Activated T-helper 2 cell treated with anti-CD3 and anti-CD28 coated beads, Interferon-gamma antibody, Interleukin-2, Interleukin-4, amounts not matched to agents 10 μg/mL and 5 μg/mL and 100 μg/mL, durations not matched to agents 14 hours and 24 hours and 36 hours (primary cell): ENCODE measurements around the gene PRDX6. TPM values are rescaled to one million over a fixed set of nuclear protein-coding genes. Genes with fewer than 3 reads are reported as not detected.
"Not testable (repeated sequence)": the region's sequence is repeated elsewhere in the genome, so short reads cannot be mapped to it uniquely, and the experiment has no call there.

ENCODE experiments used
- DNase-seq: peaks from one replicate; pipeline ENCODE4 v3.0.0; 2021; ENCODE audit warnings: low spot score
- H3K27ac Mint-ChIP-seq: one replicate; pipeline ENCODE4 v1.8.0; 2021; ENCODE audit warnings: mixed read lengths
- H3K27me3 Mint-ChIP-seq: one replicate; pipeline ENCODE4 v1.8.0; 2021; ENCODE audit warnings: low read depth, mixed read lengths
- H3K36me3 Mint-ChIP-seq: one replicate; pipeline ENCODE4 v1.8.0; 2021; ENCODE audit warnings: low read depth, mixed read lengths
- H3K4me1 Mint-ChIP-seq: one replicate; pipeline ENCODE4 v1.8.0; 2021; ENCODE audit warnings: low read depth, mixed read lengths
- H3K4me3 Mint-ChIP-seq: one replicate; pipeline ENCODE4 v1.8.0; 2021; ENCODE audit warnings: low read depth, mild to moderate bottlenecking, moderate library complexity, mixed read lengths
- H3K9me3 Mint-ChIP-seq: one replicate; pipeline ENCODE4 v1.8.0; 2021; ENCODE audit warnings: mixed read lengths
- intact Hi-C: fragments of 100-400 bp; cut with micrococcal nuclease; formaldehyde crosslinking; loops from one replicate; pipeline ENCODE4 v1.15.1; 2023
- total RNA-seq: library from RNA; stranded (reverse); gene quantifications from 2 replicates; pipeline ENCODE4 v1.2.3, GENCODE V29; 2022

The PRDX6 gene
- total RNA-seq, 1 donor from 2014 or later, result 150 TPM

DNA sequence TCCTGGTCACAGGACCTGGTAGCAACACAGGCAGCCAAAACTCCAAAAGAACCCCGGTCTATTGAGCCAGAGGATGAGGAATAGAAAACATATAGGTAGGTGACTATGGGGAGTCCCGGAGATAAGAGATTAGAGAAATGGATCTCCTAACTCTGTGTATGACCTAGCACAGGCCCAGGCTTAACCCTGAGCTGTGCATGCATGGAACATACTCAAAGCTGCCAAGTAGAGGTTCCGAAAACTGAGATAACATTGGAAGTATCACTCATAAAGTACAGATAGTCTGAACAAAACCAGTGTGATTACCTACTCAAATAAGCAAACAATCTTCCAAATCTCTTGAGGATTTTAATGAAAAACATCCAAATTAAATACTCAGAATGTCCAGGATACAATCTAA is 31.5 kb upstream of the PRDX6 start:
- DNase-seq, result no peak
- H3K4me3 Mint-ChIP-seq, result no peak overlapping the region
- H3K27me3 Mint-ChIP-seq, result no peaks in the 10 kb centered on the region
- H3K4me1 Mint-ChIP-seq, result peaks cover 12% of the 10 kb centered on the region
- peaks cover 25% of the 10 kb centered on the region for H3K9me3 Mint-ChIP-seq
- H3K36me3 Mint-ChIP-seq, result peaks cover 47% of the 10 kb centered on the region
- no peak overlapping the region for H3K27ac Mint-ChIP-seq
- intact Hi-C loops, result no loop called here

DNA sequence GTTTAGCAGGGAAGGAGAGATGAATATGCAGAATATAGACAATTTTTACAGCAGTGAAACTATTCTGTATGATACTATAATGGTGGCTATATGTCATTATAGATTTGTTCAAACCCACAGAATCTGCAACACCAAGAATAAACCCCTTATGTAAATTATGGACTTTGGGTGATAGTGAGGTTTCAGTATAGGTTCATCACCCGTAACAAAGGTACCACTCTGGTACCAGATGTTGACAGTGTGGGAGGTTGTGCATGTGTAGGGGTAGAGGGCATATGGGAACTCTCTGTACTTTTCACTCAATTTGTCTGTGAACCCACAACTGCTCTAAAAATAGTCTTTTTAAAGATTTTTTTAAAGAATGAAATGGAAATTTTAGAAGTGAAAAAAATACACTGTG is 29.9 kb upstream of the PRDX6 start:
- H3K9me3 Mint-ChIP-seq, result peaks cover 25% of the 10 kb centered on the region

DNA sequence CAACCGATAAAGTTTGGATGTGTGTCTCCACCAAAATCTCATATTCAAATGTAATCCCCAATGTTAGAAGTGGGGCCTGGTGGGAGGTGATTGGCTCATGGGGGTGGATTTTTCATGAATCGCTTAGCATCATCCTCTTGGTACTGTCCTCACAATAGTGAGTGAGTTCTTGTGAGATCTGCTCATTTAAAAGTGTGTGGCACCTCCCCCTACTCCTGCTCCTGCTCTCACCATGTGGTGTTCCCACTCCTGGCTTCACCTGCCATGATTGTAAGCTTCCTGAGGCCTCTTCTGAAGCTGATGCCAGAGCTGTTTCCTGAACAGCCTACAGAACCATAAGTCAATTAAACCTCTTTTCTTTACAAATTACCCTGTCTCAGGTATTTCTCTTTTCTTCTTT is 28.2 kb upstream of the PRDX6 start:
- Mint-ChIP-seq H3K27ac (no peak overlapping the region), H3K4me1 (peaks cover 9% of the 10 kb centered on the region), H3K36me3 (peaks cover 41% of the 10 kb centered on the region), H3K9me3 (peaks cover 25% of the 10 kb centered on the region), H3K4me3 (no peak overlapping the region), H3K27me3 (no peaks in the 10 kb centered on the region)
- no peak for DNase-seq
- intact Hi-C loops, result no loop called here

More for the DNA sequence above, 29.9 kb upstream of the PRDX6 start:
- Mint-ChIP-seq H3K4me1 (peaks cover 12% of the 10 kb centered on the region), H3K27me3 (no peaks in the 10 kb centered on the region), H3K4me3 (no peak overlapping the region), H3K36me3 (peaks cover 46% of the 10 kb centered on the region), H3K27ac (no peak overlapping the region)
- intact Hi-C loops, result no loop called here
- no peak for DNase-seq

DNA sequence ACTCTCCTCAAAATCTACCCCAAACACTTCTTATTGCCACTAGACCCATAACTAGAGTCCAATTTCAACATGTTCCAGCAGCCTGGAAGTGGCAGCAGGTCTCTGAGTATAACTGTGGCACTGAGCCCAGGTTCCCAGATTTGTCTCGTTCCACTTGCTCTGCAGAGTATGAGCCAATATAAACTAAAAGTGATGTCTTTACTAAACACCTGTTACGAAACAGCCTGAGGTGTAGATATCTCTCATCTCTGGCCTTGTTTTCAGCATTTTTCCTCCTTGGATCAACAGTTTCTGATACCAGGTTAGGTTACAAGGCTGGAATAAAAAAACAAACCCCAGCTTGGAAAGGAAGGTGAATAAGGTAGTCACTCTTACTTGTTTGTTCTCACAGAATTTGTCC is 25.2 kb upstream of the PRDX6 start:
- no peak overlapping the region for H3K27ac Mint-ChIP-seq
- H3K36me3 Mint-ChIP-seq, result peaks cover 43% of the 10 kb centered on the region
- H3K9me3 Mint-ChIP-seq, result peaks cover 12% of the 10 kb centered on the region
- DNase-seq, result no peak
- H3K27me3 Mint-ChIP-seq, result no peaks in the 10 kb centered on the region
- H3K4me3 Mint-ChIP-seq, result no peak overlapping the region
- intact Hi-C loops, result no loop called here
- peaks cover 17% of the 10 kb centered on the region for H3K4me1 Mint-ChIP-seq

DNA sequence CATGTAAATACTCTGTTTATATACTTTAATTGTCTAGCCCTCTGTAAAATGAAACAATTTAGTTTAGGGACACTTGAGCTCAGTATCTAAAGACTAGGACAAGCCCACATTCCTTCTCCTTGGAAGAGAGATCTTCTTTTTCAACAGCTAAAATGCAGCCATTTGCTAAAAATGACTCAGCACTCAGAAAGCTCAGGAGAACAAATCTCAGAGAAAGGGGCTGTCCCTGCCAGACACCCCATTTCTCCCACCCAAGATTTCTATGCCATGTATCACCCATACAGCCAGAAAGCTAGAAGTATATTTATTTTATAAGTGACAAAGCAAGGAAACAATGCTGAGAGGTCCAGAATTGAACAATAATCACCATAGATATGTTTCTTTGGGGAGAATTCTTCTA is 23.2 kb upstream of the PRDX6 start:
- peaks cover 17% of the 10 kb centered on the region for H3K4me1 Mint-ChIP-seq
- H3K9me3 Mint-ChIP-seq, result peaks cover 4% of the 10 kb centered on the region
- no peak overlapping the region for H3K27ac Mint-ChIP-seq
- intact Hi-C loops, result loop anchor here (2.0 kb wide), 1 partner anchor 21 kb away; no protein-coding TSS in a partner anchor
- no peak for DNase-seq
- no peaks in the 10 kb centered on the region for H3K27me3 Mint-ChIP-seq
- H3K36me3 Mint-ChIP-seq, result peaks cover 40% of the 10 kb centered on the region
- H3K4me3 Mint-ChIP-seq, result no peak overlapping the region

DNA sequence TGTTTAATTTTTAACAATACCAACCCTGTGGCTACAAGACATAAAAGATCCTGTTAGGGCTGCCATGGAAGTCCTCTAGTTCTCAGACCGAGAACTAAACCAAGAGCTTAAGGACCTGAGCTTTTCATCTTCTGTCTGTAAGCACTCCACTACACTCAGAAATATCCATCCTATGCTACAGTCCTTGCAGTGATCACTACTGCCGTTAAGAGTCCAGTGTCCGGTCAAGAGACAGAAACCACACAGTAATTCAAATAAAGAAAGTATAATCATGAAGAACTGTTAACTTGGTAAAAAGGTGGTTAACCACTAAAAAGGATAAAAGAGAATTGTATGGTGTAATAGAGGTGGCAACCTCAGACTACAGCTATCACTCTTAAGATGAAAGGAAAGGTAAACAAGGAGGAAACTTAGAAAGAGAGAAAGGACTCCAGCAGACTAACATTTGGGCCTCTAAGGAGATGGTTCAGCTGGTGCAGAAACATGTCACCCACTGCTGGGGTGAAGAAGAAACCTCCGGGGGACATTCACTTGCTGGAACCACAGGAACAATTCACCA is 22.1 kb upstream of the PRDX6 start:
- intact Hi-C loops, result loop anchor here (2.0 kb wide), 1 partner anchor 20 kb away; no protein-coding TSS in a partner anchor
- Mint-ChIP-seq H3K4me1 (peaks cover 22% of the 10 kb centered on the region), H3K27ac (no peak overlapping the region), H3K36me3 (peaks cover 46% of the 10 kb centered on the region), H3K9me3 (peaks cover 4% of the 10 kb centered on the region), H3K4me3 (no peak overlapping the region), H3K27me3 (no peaks in the 10 kb centered on the region)
- no peak for DNase-seq

DNA sequence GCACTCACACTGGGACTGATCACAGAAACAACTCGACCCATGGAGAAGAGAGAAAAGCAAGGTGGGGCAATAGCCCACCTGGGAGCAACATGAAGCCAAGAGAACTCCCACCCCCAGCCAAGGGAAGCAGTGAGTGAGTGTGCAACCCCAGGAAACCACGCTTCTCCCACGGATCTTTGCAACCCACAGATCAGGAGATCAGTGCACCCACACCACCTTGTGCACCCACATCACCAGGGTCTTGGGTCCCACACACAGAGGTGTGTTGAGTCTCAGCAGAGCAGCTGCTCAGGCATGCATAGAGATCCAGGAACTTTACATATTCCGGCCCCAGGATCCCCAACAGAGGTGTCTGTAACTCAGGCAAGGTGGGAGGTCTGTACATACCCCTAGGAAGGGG is 17.2 kb upstream of the PRDX6 start:
- no peak overlapping the region for H3K4me3 Mint-ChIP-seq
- H3K4me1 Mint-ChIP-seq, result peaks cover 19% of the 10 kb centered on the region
- intact Hi-C loops, result no loop called here
- DNase-seq, result no peak
- peaks cover 26% of the 10 kb centered on the region for H3K9me3 Mint-ChIP-seq
- peaks cover 78% of the 10 kb centered on the region for H3K36me3 Mint-ChIP-seq
- no peaks in the 10 kb centered on the region for H3K27me3 Mint-ChIP-seq
- H3K27ac Mint-ChIP-seq, result no peak overlapping the region

DNA sequence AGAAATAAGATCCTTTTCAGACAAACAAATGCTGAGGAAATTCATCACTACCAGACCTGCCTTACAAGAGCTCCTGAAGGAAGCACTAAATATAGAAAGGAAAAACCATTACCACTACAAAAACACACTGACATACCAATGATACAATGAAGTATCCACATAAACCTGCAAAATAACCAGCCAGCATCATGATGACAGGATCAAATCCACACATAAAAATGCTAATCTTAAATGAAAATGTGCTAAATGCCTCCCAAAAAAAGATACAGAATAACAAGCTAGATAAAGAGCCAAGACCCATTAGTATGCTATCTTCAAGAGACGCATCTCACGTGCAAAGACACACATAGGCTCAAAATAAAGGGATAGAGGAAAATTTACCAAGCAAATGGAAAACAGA is 14.5 kb upstream of the PRDX6 start:
- DNase-seq, H3K27ac Mint-ChIP-seq, intact Hi-C loops, H3K4me1 Mint-ChIP-seq, H3K27me3 Mint-ChIP-seq, H3K4me3 Mint-ChIP-seq: not testable (repeated sequence)
- Mint-ChIP-seq H3K36me3 (peaks cover 78% of the 10 kb centered on the region), H3K9me3 (peaks cover 46% of the 10 kb centered on the region)

DNA sequence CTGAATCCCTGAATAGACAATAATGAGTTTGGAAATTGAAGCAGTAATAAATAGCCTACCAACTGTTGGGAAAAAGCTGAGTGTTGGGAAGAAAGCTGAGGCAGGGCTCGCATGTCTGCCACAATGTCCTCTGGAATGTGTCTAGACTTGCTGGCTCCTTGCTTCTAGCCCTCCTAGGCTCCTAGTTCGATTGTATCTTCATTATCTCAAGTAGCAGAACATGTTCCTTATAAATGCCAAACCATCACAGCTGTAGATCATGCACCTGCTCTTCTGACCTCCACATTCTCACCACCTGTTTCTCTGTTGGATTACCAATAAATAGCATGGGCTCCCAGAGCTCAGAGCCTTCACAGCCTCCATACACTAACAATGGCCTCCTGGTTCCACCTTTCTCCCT is 12.9 kb upstream of the PRDX6 start:
- peaks cover 81% of the 10 kb centered on the region for H3K36me3 Mint-ChIP-seq
- peaks cover 56% of the 10 kb centered on the region for H3K9me3 Mint-ChIP-seq
- DNase-seq, H3K27ac Mint-ChIP-seq, intact Hi-C loops, H3K4me3 Mint-ChIP-seq, H3K27me3 Mint-ChIP-seq, H3K4me1 Mint-ChIP-seq: not testable (repeated sequence)

DNA sequence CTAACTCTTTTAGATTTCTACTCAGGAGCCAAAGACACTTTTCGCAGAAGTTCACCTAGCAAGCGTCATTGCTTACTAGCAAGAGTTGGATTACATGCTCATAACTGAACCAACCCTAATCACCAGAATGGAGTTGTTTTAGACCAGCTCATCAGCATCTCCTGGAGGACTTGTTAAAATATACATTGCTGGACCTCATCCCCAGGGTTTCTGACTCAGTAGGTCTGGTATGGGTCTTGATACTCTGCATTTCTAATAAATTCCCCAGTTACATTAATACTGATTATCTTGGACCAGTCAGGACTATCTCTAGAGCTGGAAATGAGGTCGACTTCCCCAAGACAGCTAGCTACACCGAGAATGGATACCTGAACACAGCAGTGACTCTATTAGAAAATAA is 9.7 kb upstream of the PRDX6 start:
- no peak overlapping the region for H3K4me3 Mint-ChIP-seq
- H3K27ac Mint-ChIP-seq, result no peak overlapping the region
- intact Hi-C loops, result no loop called here
- H3K27me3 Mint-ChIP-seq, result no peaks in the 10 kb centered on the region
- H3K4me1 Mint-ChIP-seq, result no peaks in the 10 kb centered on the region
- DNase-seq, result no peak
- H3K36me3 Mint-ChIP-seq, result peaks cover 89% of the 10 kb centered on the region
- peaks cover 81% of the 10 kb centered on the region for H3K9me3 Mint-ChIP-seq

DNA sequence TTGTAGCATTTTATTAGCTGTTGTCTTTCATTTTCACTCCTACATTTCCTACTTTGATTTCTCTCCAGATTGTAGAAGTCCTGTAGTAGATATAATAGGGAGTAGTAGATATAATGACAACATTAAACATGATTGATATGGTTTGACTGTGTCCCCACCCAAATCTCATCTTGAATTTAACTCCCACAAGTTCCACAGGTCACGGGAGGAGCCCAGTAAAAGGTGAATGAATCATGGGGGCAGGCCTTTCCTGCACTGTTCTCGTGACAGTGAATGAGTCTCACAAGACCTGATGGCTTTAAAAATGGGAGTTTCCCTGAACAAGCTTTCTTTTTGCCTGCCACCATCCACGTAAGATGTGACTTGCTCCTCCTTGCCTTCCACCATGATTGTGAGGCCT is 7.5 kb upstream of the PRDX6 start:
- Mint-ChIP-seq H3K27ac (no peak overlapping the region), H3K4me3 (no peak overlapping the region), H3K9me3 (peaks cover 59% of the 10 kb centered on the region), H3K4me1 (peaks cover 15% of the 10 kb centered on the region), H3K36me3 (peaks cover 78% of the 10 kb centered on the region), H3K27me3 (no peaks in the 10 kb centered on the region)
- intact Hi-C loops, result loop anchor here (10.0 kb wide), 2 partner anchors 1555 to 1685 kb away; partner anchors contain the start of genes METTL13 and MRPS14
- no peak for DNase-seq

DNA sequence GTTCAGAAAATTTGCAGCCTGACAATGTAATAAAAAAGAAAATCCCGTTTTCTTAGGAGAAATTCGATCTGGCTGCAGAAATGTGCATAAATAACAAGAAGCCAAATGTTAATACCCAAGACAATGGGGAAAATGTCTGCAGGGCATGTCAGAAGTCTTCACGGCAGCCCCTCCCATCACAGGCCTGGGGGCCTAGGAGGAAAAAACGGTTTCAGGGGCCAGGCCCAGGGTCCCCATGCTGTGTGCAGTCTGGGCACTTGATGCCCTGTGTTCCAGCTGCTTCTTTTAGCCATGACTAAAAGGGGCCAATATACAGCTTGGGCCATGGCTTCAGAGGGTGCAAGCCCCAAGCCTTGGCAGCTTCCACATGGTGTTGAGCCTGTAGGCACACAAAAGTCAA is 6.5 kb upstream of the PRDX6 start:
- H3K36me3 Mint-ChIP-seq, result peaks cover 72% of the 10 kb centered on the region
- H3K27ac Mint-ChIP-seq, result no peak overlapping the region
- no peak overlapping the region for H3K4me3 Mint-ChIP-seq
- intact Hi-C loops, result loop anchor here (10.0 kb wide), 2 partner anchors 1554 to 1686 kb away; partner anchors contain the start of genes METTL13 and MRPS14
- no peaks in the 10 kb centered on the region for H3K27me3 Mint-ChIP-seq
- peaks cover 23% of the 10 kb centered on the region for H3K4me1 Mint-ChIP-seq
- DNase-seq, result no peak
- peaks cover 52% of the 10 kb centered on the region for H3K9me3 Mint-ChIP-seq

DNA sequence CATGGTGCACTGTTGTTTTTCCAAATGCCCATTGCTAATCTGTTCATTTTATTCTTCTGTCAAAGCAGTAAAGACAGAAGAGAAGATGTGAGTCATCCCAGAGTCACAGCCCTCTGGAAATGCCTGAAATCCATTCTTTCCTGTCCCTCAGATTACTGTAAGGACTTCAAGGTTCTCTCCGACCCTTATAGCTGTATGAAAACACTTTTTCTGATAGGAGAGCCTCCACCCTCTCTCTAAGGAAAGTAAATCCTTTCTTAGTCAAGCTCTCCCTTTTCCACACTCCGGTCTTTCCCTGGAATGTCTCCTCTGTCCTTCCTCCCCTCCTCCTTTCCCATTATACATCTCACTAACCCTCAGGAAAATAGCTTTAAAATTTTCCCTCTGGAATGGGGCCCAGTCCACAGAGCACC is 3.5 kb upstream of the PRDX6 start:
- peaks cover 31% of the 10 kb centered on the region for H3K9me3 Mint-ChIP-seq
- H3K4me1 Mint-ChIP-seq, result peaks cover 35% of the 10 kb centered on the region
- intact Hi-C loops, result loop anchor here (2.0 to 10.0 kb wide), 3 partner anchors 19 to 1689 kb away; partner anchors contain the start of genes METTL13 and MRPS14
- no peak overlapping the region for H3K4me3 Mint-ChIP-seq
- no peak for DNase-seq
- H3K27ac Mint-ChIP-seq, result no peak overlapping the region
- H3K36me3 Mint-ChIP-seq, result peaks cover 53% of the 10 kb centered on the region
- H3K27me3 Mint-ChIP-seq, result no peaks in the 10 kb centered on the region
